Mammary epithelial cell (primary cell): ENCODE measurements around the gene IFT20.

Source experiments
- CTCF ChIP-seq, 2 donors: IDR thresholded peaks in 1 of 2; conservative IDR thresholded peaks in 1 of 2; 2 replicates each; pipeline ENCODE4 v1.5.1; 2011 to 2012; ENCODE audit warnings: inconsistent platforms in 2 of 2, low read length in 2 of 2, mild to moderate bottlenecking in 2 of 2, control low read depth in 1 of 2, low read depth in 1 of 2; ENCODE audit not compliant: insufficient read depth in 1 of 2; ENCODE audit errors: extremely low read depth in 1 of 2
- EZH2 ChIP-seq: IDR thresholded peaks from 2 replicates; pipeline ENCODE4 v1.6.1; 2012; ENCODE audit warnings: low read length, inconsistent platforms, borderline replicate concordance

GRCh38 chr17:28324267-28324745 lies 11.0 kb downstream of the IFT20 start:
- TF ChIP-seq CTCF (conservative IDR thresholded peaks at IDR 0.05 in 1 of 2, IDR thresholded peaks at IDR 0.05 in 1 of 2; ENCODE audit: extremely low read depth in 1 of 2, insufficient read depth in 1 of 2, low read depth in 1 of 2, low read length in 2 of 2) (no peak), EZH2 (no peak)
